Fibroblast of the aortic adventitia (primary cell): ENCODE data around the gene CCDC6. TPM values are rescaled to one million over a fixed set of nuclear protein-coding genes. Genes with fewer than 3 reads are reported as not detected.

ENCODE experiments used
- DNase-seq: peaks from one replicate; pipeline ENCODE4 v3.0.0-alpha.2; 2010; ENCODE audit warnings: low read depth
- H3K4me3 ChIP-seq: 2 replicates; pipeline ENCODE4 v1.5.1; 2011; ENCODE audit warnings: low read depth, mild to moderate bottlenecking, control low read depth, low read length, moderate library complexity
- total RNA-seq: library from RNA; depleted of rRNA; stranded (reverse); fragments of >200 nt; gene quantifications from 2 replicates; pipeline ENCODE4 v1.2.3, GENCODE V29; 2012; ENCODE audit warnings: low replicate concordance
- TF ChIP-seq, protein P1 (sequence below): IDR thresholded peaks from 2 replicates; pipeline ENCODE4 v1.5.1; 2011; ENCODE audit warnings: mild to moderate bottlenecking, low read length, control low read depth, inconsistent platforms; ENCODE audit not compliant: insufficient read depth

The CCDC6 gene
- total RNA-seq, 1 donor = 44.1 TPM

DNA sequence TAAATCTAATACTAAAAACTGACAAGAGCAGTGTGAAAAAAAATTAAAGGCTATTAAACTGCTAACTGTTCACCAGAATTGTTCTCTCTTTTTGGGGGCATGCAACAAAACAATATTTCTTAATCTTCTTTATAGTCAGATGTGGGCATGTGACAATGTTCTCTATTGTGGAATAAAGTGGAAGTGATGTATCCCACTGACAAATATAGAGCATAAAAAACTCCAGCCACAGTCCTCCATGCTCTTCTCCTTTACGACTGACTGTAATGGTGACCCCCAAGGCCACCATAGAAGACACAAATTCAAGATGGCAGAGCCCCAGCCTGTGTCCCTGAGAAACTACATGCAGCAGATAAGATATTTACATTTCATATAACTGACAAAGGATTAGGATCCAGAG, 11.6 kb upstream of the CCDC6 start:
- no peak overlapping the region for H3K4me3 ChIP-seq
- TF ChIP-seq, protein P1, sequence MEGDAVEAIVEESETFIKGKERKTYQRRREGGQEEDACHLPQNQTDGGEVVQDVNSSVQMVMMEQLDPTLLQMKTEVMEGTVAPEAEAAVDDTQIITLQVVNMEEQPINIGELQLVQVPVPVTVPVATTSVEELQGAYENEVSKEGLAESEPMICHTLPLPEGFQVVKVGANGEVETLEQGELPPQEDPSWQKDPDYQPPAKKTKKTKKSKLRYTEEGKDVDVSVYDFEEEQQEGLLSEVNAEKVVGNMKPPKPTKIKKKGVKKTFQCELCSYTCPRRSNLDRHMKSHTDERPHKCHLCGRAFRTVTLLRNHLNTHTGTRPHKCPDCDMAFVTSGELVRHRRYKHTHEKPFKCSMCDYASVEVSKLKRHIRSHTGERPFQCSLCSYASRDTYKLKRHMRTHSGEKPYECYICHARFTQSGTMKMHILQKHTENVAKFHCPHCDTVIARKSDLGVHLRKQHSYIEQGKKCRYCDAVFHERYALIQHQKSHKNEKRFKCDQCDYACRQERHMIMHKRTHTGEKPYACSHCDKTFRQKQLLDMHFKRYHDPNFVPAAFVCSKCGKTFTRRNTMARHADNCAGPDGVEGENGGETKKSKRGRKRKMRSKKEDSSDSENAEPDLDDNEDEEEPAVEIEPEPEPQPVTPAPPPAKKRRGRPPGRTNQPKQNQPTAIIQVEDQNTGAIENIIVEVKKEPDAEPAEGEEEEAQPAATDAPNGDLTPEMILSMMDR = no peak
- DNase-seq = no peak

DNA sequence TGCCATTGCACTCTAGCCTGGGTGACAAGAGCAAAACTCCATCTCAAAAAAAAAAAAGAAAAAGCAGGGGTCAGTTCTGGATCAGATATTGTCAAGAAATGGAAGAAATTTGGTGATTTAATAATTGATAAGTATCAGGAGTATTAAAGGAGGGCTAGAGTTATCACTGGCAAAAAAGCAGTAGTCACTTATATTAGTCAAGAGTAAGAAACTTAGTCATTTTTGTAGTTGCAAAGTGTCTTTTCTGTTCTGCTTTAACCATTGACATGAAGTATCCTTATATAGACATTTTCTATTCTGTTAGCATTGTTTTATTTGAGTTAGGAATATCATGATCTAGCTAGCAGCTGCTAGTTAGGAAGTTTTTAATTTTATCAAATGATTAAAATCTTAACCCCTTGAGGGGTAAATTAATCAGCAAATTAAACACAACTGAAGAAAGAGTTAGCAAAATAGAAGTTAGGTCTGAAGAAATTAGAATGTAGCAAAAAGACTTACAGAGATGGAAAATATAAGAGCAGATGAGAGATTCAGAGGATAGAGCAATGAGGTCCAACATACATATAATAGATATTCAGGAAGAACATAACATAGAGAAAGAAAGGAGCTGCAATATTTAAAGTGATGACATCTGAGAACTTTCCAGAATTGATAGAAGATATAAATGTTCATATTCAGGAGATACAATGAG, 7.3 kb upstream of the CCDC6 start:
- no peak overlapping the region for H3K4me3 ChIP-seq
- no peak for DNase-seq
- TF ChIP-seq, protein P1 = no peak

DNA sequence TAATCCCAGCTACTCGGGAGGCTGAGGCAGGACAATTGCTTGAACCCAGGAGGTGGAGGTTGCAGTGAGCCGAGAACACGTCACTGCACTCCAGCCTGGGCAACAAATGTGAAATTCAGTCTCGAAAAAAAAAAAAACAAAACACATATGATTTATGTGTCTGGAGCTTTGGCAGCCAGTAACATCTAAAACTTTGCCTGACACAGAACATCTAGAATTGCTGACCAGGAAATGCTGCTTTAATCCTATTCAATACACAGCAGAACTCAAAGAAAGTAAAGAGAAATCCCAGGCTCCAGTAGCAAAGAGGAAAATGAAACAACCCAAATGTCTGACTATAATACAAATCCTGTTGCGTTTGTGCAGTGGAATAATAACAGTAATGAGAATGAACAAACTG, 4.5 kb upstream of the CCDC6 start:
- H3K4me3 ChIP-seq = no peak overlapping the region
- TF ChIP-seq, protein P1 = no peak
- peak; percentile 41 for DNase-seq

DNA sequence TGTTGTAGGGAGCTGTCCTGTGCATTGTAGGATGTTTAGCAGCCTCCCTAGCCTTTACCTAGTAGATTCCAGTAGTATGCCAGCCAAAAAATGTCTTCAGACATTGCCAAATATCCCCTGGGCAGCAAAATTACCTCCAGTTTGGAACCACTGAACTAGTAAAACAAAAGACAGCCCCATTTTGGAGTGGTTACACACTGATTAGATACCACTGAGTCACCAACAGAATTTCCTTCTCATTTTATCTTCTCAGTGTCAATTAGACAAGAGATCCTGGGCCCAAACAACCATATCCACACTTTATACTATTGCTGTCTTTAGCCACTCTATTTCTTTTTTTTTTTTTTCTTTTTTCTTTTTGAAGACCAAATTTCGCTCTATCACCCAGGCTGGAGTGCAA, 3.5 kb upstream of the CCDC6 start:
- H3K4me3 ChIP-seq = no peak overlapping the region
- peak; percentile 39 for DNase-seq
- TF ChIP-seq, protein P1 = no peak

DNA sequence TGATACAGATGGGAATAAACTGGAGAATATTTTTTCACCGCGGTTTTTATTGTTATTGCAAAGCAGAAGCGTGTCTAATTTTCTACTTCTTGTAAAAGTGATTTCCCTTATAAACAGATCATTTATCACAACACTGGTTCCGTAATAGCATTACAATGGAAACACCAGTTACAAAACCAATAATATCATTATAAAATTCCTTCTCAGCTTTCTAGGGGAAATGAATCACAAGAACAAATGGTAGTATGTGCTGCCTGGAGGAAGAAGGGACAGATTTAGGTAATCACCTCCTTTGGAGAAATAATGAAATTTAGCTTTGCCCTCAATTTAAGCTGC, 2.4 kb upstream of the CCDC6 start:
- TF ChIP-seq, protein P1 = no peak
- DNase-seq = no peak

DNA sequence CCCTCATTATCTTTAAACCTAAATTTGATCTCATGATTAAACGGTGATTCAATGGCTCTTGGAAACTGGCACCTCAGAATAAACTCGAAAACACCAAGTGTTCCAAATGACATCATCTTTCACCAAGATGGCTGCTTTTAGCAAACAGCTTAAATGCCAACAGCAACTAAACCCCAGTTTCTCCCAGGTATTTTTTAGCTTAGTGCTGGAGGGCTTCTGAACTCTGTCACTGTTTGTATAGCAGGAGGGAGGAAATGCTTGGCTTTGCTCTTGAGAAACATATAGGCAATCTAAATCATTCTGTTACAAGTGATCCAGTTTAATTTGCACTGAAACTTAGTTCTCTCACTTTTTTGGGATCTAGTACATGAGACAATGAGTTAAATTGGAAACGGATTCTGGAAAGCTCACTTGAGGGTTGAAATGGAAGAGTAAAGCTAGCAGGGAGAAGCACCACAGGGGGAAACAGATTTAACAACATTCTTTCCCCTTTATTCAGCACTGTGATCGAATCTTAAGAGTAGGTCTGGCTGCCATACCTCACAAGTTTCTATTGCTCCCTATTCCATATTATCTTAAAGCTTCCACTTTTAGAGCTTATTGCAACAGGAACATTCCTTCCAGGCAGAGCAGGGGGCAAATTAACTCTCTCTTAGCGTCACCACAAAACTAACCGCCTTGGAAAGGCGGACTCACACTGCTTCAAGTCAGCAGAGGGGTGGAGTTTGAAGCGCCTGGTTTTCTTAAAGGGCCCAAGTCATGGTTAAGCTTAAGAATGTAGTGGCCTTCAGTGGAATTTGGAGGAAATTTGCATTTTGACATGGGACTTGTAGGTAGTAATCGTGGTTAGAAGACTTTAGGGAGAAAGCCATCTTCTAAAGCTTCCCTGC, 1.8 kb upstream of the CCDC6 start:
- peak overlapping the region; percentile 60 for H3K4me3 ChIP-seq
- DNase-seq = peak; percentile 91
- TF ChIP-seq, protein P1 = no peak

More for the DNA sequence above, 2.4 kb upstream of the CCDC6 start:
- H3K4me3 ChIP-seq = peak overlapping the region; percentile 60
